GM19035 (cell line): ENCODE data around the gene HOXA10.

Source experiments
- ATAC-seq: cut with Tn5 transposase; IDR thresholded peaks from one replicate; pipeline ENCODE4 v1.9.1; 2021; ENCODE audit not compliant: unreplicated experiment

HOXA10 gene

GRCh38 chr7:27146491-27147198 is 27.5 kb downstream of the HOXA10 start:
- ATAC-seq, result no peak

GRCh38 chr7:27145914-27146412 is 28.2 kb downstream of the HOXA10 start:
- no peak for ATAC-seq

GRCh38 chr7:27145165-27145913 is 28.8 kb downstream of the HOXA10 start:
- no peak for ATAC-seq

- ATAC-seq, result no peak
Measured at GRCh38 chr7:27144781-27145164, 29.3 kb downstream of the HOXA10 start.

GRCh38 chr7:27143950-27144780 is 30.0 kb downstream of the HOXA10 start:
- ATAC-seq, result no peak

DNA sequence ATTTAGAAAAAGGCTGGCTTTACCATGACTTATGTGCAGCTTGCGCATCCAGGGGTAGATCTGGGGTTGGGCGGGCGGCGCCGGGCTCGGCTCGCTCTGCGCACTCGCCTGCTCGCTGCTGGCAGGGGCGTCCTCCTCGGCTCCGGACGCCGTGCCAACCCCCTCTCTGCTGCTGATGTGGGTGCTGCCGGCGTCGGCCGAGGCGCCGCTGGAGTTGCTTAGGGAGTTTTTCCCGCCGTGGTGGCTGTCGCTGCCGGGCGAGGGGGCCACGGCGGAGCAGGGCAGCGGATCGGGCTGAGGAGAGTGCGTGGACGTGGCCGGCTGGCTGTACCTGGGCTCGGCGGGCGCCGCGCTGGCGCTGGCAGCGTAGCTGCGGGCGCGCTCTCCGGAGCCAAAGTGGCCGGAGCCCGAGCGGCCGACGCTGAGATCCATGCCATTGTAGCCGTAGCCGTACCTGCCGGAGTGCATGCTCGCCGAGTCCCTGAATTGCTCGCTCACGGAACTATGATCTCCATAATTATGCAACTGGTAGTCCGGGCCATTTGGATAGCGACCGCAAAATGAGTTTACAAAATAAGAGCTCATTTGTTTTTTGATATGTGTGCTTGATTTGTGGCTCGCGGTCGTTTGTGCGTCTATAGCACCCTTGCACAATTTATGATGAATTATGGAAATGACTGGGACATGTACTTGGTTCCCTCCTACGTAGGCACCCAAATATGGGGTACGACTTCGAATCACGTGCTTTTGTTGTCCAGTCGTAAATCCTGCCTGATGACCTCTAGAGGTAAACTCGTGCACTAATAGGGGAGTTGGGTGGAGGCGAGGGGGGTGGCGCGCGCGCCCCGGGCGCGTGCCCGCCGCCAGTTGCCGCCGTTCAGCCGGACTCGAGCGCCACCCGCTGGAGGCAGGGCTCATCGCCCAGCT is 30.8 kb downstream of the HOXA10 start, which contains the start of gene HOXA5:
HOXA5 (minus strand) TSS at position 659 of the 927 bp plus-strand sequence; CDS start at position 585, 74 bp downstream.
- peak; percentile 73 for ATAC-seq

DNA sequence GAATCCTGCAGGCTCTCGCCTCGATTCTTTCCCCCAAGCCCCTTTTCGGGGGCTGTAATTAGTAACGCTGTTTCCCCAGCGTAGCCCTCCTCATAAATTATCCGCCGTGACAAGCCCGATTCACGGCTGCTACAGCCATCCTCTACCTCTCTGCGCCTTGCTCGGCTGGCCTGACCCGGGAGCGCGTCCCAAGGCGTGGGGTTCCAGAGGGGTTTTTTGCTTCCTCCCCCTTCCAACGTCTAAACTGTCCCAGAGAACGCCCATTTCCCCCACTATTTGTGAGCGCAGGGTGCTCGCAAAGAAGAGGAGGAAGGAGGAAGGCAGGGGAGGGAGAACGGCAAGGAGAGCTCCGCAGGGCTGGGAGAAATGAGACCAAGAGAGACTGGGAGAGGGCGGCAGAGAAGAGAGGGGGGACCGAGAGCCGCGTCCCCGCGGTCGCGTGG is 31.5 kb downstream of the HOXA10 start:
- no peak for ATAC-seq

GRCh38 chr7:27141923-27142579 is 32.1 kb downstream of the HOXA10 start:
- no peak for ATAC-seq

DNA sequence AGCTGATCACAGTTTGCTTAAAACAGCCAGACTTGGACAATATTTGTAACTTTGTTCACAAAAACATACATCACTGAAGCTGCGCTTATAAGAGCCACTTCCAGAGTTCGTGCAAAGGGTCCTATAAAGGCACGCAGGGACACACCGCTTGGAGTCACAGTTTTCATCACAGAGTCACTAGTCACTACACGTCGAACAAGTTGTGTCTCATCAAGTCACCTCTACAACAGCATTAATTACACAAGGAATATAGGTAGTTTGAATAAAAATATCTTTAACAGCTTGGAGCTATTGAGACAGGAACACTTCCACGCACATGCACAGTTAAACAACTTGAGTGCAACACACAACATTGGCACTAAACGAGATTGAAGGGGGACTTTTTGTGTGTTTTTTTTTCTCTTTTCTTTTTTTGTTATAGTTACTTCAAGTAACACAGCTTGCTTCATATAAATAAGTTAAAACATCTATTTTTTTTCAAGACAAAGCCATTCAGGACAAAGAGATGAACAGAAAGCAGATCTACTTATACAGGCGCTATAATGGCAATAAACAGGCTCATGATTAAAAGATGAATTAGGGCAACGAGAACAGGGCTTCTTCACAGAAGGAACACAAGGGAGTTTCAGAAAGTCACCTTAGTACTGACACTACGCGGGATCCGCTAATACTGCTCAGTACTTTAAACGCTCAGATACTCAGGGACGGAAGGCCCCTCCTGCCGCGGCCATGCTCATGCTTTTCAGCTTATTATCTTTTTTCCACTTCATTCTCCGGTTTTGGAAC is 32.8 kb downstream of the HOXA10 start:
- ATAC-seq, result no peak

- ATAC-seq, result no peak
Measured at GRCh38 chr7:27140126-27140857, 33.8 kb downstream of the HOXA10 start.

DNA sequence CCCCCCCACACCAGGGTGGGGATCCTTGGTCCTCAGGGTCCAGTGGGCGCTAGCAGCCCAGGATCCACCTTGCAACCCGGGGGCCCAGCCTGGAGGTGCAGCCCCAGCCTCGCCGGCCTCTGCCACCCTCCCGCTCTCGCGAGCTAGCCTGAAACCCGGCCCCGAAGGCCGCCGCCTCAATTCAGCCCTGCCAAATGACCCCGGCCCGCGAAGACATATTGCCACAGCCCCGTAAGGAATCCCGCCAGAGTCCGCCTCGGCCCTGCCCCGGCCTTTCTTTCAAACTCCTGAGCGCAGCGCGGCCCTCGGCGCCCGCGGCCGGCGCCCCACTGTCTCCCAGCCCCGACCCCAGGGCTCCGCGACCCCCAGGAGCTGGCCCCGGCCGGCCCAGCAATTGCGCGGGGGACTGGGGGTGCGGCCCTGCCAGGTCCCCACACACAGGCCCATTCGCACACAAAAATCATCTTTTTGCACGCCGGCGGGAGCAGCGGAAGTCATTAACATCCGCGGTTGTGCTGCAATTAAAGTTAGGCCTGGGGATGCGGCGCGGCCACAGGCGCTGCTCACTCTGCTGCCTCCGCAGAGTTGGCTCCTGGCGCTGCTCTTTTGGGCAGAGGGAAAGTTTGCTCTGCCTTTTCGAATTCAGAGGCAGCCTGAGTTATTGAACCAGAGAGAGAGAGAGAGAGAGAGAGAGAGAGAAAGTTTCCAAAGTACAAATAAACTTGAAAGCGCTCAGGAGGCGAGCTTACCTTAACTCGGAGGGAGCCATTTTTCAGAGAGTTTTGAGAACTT is 34.6 kb downstream of the HOXA10 start:
- ATAC-seq, result no peak

DNA sequence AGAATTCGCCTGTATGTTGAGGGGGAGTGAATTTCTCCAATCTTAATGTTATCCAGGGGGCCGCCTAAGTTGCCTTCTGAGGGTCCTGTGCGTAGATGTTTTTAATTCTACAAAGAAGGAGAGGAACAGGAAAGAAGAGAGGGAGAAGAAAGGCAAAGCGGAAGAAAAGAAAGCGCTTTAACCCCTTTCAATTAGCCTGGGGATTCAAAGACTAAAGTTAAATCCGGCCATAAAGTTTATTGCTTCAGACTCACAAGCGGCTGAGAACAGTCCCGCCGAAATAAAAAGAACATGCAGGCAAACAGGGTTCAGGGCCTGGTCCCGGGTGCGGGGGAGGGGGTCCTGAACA is 35.2 kb downstream of the HOXA10 start:
- no peak for ATAC-seq

- ATAC-seq, result no peak
Measured at GRCh38 chr7:27138472-27138871, 35.6 kb downstream of the HOXA10 start.

DNA sequence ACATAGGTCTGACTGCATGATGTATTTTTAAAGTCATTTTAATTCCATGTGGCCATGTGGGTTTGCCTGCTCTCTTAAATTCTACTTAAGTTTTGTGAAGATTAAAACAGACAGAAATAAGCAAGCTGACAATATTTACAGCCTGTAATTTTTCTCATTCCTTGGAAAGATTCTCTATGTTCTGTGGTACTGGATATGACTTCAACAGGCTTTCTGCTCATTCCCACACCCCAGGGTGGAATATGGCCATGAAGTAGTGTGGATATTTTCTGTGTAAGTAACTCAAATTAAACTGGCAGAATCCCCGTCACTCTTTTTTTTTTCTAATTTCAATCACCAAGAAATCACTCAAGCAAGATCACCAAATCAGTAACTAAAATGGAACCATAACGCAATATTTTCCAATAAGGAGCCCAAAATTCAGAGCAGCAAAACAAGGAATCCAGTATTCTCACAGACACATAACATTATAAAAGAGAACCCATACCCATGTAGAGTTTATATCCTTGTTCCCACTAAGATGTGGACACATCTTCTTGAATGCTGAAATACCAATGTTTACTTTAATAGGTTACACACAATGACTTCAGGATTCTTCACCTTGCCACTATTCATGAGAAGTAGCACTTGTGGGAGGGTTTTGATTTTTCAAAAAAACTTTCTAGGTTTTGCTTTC is 36.3 kb downstream of the HOXA10 start:
- ATAC-seq, result no peak

- ATAC-seq, result no peak
Measured at GRCh38 chr7:27134392-27134791, 39.7 kb downstream of the HOXA10 start.

DNA sequence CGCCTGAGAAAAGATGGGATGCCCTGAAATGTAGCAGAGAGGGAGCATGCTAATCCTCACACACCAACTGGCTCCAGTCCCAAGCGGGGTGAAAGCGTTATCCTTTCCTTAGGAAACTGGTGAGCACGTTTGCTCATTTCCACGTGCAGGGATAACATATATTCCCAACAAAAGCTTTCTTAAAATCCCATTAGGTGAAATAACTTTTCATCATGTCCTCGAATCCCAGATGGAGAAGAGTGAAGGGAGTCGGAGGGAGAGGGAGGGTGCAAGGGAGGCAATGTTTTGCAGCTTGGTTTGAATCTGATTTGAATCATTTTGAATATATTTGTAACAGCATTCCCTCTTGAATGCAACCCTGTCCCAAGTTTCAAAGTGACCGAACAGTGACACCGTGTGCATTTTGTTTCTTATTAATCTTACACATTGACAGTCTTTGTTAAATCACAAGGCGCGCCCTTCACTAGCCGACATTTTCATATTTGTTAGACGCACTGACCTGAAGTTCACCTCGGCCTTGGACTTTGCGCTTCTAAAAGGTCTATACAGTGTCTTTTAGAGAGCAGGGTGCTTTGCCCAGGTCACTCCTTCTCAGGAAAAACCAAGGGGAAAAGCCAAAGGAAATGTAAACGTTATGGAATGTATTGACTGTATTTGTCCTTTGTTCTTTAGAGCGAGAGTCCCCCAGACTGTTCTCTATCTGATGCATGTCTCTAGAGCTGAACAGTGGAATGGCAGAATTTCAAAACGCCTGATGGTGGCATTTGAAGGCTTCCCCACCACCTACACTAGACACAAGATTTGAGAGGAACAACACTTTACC is 40.5 kb downstream of the HOXA10 start:
- ATAC-seq, result no peak
